ENCODE measurements around the gene REG3G.
"Not testable (repeated sequence)": the region's sequence is repeated elsewhere in the genome, so short reads cannot be mapped to it uniquely, and the experiment has no call there.

REG3G gene

GRCh38 chr2:79026061-79026460 lies 559 bp downstream of the REG3G start:
- DNase-seq, result no peak

- DNase-seq, result no peak
Measured at GRCh38 chr2:79039944-79040343, 14.4 kb downstream of the REG3G start.

- DNase-seq, result no peak
Measured at GRCh38 chr2:79041032-79041448, 15.5 kb downstream of the REG3G start.

- DNase-seq, result not testable (repeated sequence)
Measured at GRCh38 chr2:79053486-79053885, 28.0 kb downstream of the REG3G start.

- not testable (repeated sequence) for DNase-seq
Measured at GRCh38 chr2:79054769-79055168, 29.3 kb downstream of the REG3G start.

- DNase-seq, result no peak
Measured at GRCh38 chr2:79065201-79065600, 39.7 kb downstream of the REG3G start.

- DNase-seq, result no peak
Measured at GRCh38 chr2:79071078-79071477, 45.6 kb downstream of the REG3G start.
